OCI-M1 (cell line): ENCODE results near the gene MLYCD.

Source experiments
- DNase-seq: peaks from one replicate; lab custom pipeline; 2025; lab: John Stamatoyannopoulos, UW

Gene MLYCD

DNA sequence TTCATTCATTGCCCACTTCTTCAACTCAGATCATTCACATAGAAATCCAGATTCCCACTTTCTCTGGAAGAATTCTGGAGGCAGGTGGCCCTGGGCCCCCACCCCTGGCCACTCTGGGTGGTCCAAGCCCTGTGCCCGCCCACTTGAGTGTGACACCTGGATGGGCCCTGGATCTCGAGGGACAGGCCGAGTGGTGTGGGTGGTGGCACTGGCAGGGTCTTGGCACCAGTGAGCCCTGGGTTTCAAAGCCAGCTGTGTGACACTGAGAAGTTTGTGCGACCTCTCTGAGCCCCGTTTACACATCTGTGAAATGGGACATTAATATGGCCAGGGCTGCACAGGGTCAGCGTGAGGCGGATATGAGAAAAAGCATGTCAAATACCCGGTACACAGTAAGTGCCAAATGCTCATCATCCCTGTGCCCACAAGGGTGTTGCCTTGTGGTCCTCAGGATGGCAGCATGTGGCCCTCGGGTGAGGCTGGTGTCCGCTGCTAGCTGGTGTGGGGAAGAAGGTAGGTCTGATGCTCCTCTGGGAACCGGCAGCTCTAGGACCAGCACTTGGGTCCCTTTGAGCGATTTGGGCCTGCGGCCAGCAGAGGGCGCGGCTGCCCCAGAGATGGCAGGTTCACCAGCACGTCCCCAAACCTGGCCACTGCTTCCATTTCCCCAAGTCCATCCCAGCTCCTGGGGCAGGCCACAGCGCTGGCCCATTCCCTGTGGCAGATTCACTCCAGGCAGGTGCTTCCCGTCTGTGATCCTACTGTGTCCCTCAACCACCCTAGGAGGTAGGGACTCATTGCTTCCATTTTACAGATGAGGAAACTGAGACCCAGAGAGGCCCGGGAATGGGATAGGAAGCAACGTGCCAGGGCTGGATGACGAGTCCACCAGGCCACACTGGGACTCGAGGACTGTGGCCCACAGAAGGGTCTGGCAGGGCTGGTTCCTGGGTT is 57.7 kb downstream of the MLYCD start:
- peak; percentile 88 for DNase-seq

DNA sequence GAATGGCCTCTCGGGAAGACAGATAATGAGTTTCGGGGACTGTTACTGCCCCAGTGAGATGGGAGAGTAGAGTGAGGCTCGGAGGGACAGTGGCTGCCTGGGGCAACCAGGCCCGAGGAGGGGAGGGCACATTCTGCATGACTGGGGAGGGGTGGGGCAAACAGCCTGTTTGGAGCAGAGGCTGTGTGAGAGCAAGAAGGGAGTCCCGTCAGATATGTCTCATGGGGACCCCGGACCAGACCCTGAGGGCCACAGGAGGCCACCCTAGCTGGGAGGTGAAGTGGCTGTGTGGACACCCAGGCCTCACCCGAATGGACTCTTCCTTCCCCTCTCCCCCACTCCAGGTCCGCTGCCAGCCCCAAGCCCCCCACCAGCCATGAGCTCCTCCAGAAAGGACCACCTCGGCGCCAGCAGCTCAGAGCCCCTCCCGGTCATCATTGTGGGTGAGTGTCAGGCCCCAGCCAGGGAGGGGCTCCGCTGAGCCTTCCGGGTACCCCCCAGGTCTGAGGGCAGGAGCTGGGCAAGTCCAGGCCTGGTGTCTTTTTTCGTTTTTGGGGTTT is 58.5 kb downstream of the MLYCD start:
- DNase-seq = no peak

DNA sequence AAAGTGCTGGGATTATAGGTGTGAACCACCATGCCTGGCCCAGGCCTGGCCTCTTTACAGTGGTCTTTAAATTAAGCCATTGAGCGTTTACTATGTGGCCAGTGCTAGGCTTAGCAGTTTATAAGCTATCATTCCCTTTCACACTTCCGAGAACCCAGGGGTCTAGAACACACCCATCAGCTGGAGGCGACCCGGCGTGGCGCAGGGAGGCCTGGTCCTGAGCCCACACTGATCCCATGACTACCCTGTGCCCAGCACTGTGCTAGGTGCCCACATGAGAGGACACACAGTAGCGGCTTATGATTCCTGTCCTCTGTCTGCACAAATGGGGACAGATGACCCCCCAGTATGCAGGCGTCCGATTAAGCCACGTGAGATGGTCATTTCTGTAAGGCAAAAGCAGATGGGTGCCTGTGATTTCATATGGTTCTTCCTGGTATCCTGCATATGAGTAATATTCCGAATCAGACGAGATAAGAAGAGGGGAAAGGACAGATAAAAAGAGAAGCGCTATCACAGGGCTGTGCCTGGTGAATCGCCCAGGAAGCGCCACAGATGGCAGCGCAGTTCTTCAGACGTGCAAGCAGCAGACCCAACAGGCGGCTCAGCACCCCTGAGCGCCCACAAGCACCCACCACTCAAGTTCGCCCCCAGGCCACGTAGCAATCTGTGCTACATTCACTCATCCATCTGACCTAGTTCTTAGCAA is 59.4 kb downstream of the MLYCD start:
- no peak for DNase-seq

DNA sequence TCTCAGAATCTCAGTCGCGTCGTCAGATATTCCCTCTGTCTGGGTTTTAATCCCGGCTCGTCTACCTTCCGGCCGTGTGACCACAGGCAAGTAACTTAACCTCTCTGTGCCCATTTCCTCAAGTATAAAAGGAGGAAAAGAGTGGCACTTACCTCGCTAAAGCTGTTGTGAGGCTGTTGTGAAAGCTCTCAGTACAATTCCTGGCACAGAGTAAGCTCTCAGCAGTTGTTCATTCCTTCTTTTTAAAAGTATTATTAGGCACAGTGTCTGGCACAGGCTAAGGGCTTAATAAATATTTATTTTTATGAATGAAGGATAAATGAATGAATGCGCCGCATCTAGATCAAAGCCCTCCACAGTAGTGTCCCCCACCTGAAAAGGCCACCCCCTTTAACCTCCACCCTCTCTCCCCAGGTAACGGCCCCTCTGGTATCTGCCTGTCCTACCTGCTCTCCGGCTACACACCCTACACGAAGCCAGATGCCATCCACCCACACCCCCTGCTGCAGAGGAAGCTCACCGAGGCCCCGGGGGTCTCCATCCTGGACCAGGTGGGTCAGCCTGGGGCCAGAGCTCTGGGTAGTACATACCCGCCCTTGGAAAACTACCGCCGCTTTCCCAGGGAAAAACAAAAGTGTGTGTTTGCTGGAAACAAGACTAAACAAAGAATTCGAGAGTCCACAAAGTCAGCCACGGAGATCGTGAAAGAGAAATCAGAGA is 60.1 kb downstream of the MLYCD start:
- no peak for DNase-seq

DNA sequence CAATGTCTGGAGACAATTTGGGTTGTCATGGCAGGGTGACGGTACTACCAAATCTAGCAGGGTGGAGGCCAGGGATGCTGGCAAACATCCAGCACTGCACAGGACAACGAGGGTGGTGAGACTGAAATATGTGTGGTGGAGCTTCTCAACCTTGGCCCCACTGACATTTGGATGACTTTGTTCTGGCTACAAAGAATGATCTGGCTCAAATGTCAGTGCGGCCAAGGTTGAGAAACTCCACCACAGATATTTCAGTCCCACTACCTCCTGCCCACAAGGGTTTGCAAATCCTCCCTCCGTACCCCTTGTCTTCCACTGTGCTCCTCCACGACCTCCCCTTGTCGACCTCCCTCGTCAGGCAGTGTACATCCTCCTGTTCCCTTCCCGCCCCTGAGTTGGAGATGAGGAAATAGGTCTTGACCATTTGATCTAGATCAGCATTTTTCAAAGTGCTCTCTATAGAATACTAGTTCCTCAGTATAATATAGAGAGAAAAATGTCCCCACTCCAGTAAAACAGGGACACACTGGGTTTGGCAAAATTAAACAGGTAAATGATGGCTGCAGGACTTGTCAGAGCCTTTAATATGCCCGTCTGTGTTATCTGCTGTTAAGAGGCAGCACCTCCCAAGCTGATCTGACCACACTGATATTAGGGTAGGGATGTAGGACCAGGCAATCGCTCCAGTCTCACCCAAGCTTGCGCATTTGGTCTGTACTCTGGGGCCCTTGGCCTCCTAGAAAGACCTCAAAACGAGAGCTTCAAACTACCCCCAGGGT is 60.9 kb downstream of the MLYCD start:
- no peak for DNase-seq

DNA sequence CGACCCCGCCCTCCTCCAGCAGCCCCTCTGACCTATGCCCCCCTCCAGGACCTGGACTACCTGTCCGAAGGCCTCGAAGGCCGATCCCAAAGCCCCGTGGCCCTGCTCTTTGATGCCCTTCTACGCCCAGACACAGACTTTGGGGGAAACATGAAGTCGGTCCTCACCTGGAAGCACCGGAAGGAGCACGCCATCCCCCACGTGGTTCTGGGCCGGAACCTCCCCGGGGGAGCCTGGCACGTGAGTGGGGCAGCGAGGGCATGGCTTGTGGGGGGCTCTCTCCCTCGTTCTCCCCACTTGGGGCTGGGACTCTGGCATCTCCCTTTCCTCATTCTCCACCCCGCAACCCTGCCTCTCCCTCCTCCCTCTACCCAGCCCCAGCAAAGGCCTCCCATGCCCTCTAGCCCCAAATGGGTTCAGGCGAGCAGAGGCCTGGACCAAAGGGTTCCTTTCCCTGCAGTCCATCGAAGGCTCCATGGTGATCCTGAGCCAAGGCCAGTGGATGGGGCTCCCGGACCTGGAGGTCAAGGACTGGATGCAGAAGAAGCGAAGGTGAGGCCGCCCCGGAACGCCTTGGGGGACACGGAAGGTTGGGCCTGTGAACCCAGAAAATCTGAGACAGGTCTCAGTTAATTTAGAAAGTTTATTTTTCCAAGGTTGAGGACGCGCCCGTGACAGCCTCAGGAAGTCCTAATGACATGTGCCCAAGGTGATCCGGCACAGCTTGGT is 61.8 kb downstream of the MLYCD start:
- no peak for DNase-seq

DNA sequence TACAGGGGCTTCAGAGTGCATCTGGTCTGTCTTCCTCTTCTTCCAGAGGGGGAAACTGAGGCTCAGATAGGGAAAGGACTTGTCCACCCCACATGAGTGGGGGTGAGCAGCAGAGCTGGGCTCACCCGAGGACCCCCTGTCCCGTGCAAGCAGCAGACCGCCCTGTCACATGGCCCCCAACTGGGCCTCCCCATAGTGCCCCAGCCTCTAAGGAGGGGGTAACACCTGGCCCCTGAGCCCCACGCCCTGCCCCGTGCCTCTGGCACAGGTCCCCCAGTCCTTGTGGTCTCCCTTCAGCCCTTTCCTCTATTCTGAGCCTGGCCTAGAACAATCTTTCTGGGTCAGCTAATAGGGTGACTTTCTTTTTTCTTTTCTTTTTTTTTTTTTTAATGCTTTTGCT is 62.7 kb downstream of the MLYCD start:
- no peak for DNase-seq

DNA sequence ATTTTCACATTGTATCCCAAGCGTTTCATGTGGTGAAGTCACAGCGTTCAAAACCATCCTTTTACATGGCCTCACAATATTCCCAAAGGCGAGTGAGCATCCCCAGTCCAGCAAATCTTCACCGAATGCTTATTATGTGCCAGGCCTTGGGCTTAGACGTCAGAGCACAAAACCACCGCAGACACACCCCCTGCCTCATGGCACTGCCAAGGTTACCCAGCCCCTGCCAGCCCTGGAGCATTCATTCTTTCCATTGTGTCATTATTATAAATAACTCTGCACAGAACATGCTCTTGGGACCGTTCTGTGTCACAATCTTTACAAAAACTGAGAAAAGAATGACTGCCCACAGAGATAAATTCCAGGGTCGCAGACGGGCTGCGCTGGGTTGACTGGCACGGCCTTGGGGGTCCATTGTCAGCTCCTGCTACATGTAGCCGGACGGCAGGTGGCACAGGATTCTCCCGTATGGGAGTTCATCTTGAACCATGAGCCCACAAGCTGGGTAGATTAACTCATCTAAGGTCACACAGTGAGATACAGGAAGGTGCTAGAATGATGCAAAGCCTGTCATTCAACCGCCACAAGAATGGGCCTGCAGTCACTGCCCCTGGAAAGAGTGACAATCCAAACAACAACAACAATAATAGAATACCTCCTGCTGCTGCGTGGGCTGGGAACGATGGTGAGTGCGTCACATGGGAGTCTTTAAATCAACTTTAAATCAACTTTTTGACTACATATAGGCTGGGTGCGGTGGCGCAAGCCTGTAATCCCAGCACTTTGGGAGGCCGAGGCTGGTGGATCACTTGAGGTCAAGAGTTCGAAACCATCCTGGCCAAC is 64.6 kb downstream of the MLYCD start:
- no peak for DNase-seq

DNA sequence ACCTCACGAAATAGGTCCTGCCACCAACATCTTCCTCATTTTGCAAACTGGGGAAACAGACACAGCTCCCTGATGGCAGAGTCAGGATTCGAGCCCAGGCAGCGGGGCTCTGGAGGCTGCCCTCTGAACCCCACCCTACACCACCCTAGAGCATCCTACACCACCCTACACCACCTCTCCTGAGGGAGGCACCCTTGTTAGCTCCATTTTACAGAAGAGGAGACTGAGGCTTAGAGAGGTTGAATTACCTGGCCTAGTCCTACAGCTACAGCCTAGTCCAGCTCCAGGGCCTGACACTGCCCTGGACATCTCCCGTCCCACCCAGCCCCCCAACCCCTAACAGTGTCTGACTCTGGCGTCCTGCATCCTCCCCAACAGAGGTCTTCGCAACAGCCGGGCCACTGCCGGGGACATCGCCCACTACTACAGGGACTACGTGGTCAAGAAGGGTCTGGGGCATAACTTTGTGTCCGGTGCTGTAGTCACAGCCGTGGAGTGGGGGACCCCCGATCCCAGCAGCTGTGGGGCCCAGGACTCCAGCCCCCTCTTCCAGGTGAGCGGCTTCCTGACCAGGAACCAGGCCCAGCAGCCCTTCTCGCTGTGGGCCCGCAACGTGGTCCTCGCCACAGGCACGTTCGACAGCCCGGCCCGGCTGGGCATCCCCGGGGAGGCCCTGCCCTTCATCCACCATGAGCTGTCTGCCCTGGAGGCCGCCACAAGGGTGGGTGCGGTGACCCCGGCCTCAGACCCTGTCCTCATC is 65.9 kb downstream of the MLYCD start:
- no peak for DNase-seq

DNA sequence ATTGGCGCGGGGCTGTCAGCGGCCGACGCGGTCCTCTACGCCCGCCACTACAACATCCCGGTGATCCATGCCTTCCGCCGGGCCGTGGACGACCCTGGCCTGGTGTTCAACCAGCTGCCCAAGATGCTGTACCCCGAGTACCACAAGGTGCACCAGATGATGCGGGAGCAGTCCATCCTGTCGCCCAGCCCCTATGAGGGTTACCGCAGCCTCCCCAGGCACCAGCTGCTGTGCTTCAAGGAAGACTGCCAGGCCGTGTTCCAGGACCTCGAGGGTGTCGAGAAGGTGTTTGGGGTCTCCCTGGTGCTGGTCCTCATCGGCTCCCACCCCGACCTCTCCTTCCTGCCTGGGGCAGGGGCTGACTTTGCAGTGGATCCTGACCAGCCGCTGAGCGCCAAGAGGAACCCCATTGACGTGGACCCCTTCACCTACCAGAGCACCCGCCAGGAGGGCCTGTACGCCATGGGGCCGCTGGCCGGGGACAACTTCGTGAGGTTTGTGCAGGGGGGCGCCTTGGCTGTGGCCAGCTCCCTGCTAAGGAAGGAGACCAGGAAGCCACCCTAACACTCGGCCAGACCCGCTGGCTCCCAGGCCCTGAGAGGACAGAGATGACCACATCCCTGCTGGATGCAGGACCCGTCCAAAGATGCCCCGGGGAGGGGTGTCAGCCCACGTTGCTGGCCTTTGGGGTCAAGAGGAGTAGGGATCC is 66.7 kb downstream of the MLYCD start:
- DNase-seq = no peak

DNA sequence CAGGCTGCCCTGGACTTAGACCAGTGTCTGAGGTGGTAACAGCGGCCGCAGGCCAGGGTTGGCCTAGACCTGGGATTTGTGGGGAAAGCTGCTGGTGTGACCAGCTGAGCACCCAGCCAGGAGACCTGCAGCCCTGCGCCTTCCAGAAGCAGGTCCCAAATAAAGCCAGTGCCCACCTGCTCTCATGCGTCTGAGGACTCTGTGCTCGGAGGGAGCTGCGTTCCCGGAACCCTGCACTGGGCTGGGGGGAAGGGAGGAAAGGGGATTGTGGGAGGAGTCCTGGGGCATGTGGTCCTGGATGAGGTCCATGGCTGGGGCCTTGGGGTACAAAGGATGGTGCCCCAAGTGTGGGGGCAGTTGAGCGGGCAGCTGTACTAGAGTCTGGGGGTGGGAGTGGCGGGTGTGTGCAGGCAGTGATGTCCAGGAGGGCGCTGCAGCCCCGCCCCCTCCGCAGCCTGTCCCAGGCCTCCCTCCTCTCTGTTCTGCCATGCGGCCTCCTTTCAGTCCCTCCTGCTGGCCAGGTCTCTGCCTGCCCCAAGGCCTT is 67.3 kb downstream of the MLYCD start:
- no peak for DNase-seq

DNA sequence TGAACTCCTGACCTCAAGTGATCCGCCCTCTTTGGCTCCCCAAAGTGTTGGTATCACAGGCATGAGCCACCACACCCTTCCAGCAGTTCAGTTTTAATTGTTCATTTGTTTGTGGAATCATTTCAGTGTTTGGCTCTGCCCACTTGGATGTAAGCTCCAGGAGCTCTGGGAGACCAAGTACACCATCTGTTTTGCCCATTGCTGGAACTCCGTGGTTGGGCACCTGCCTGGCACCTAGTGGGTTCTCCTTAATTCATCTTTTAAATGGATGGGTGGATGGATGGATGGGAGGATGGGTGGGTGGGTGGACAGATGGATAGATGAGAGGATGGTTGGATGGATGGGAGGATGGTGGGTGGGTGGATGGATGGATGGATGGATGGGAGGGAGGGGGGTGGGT is 68.2 kb downstream of the MLYCD start:
- DNase-seq = no peak

DNA sequence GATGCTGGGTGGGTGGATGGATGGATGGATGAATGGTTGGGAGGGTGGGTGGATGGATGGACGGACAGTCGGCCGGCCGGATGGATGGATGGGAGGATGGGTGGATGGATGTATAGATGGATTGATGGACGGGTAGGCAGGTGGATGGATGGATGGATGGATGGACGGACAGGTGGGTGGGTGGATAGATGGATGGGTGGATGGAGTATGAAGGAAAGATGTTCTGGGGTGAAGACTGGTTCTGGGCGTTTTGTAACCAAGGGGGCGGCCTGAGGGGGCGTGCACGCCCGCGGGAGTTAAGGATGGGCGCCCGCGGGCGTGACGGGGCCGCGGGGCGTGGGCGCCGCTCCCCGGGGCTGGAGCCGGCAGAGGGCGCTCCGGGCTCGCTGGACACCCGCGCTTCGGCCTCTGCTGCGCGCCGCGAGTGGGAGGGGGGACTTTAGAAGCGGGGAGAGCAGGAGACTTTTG is 69.0 kb downstream of the MLYCD start, which contains the start of gene NECAB2:
NECAB2 (plus strand) TSS at position 407 of the 468 bp plus-strand sequence. CDS start 405 bp downstream, outside the sequence.
- DNase-seq = peak; percentile 54

DNA sequence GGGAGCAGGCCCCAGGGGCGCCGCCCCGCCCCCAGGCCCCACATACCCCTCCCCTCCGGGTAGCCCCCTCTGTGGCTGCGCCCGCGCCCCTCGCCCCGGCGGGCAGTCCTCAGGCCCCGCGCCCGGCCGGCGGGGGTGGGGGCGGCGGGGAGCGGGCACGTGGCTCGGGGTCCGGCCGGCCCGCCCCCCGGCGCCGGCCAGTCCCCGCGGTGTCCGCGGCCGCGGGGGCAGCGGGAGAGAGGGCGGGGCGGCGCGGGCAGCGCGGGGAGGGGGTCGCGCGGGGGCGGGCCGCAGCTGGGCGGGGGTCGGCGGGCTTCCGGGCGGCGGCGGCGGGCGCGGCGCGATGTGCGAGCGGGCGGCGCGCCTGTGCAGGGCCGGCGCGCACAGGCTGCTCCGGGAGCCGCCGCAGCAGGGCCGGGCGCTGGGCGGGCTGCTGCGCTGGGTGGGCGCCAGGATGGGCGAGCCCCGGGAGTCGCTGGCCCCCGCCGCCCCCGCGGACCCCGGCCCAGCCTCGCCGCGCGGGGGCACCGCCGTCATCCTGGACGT is 69.5 kb downstream of the MLYCD start:
- no peak for DNase-seq

DNA sequence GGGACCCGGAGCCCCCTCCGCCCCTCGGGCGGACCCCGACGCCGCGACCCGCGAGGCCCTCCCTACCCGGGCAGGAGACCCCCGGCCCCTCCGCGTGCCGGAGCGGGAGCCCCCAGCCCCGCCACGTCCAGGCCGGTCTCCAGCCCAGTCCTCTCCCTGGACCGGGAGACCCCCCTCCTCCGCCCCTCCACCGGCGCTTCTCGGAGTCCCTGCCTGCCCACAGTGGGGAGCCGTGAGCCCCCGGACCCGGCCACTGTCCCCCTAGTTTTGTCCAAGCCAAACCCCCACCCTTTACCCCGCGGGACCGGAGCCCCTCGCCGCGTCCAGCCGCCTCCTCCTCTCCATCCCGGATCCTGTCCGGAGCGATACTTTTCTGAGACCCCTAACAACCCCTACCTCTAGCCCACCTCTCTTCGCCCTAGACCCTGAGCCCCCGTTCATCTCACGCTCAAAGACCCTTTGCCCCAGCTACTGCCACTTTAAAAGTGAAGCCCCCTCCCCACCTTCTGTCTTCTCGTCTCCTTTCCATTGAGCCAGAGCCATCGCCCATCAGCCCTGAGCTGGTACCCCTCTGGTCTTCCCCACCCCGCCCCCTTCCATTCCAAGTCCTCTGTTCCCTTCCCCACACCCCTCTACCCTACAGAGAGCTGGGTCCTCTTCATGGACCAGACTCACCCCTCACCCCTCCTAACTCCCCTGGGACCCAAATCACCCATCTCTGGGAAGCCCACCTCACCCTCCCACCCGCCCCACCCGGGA is 70.2 kb downstream of the MLYCD start:
- no peak for DNase-seq

DNA sequence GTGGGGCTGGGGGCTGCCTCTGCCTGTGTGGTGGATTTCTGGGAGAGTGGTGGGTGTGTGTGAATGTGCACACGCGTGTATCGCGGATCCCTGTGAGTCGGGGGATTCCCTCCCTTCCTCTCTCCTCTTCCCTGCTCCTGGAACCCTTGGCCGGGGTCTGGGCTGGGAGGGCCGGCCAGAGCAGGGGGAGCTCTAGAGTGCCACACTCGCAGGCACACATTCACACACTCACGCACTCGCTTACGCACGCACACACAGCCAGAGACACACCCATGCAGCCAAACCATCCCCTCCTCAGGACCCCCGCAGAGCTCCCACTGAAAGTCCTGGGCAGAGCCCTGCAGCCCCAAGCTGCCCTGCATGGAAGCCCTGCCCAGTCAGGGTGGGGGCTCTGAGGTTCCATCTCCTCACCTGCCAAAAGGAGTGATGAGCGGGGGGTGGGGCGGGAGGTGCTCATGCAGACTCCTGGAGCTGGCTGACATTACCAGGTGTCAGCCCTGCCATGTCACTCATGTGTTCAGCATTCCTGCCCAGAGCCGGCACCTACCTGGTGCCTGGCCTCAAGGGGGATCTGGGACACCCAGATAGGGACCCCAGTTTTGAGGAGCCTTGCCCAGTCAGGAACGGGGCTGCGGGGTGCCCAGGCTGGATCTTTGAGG is 71.0 kb downstream of the MLYCD start:
- DNase-seq = no peak
